HG02610 (cell line): Measurements from ENCODE around the gene SMURF2.
"Not testable (repeated sequence)": the region's sequence is repeated elsewhere in the genome, so short reads cannot be mapped to it uniquely, and the experiment has no call there.

Source experiments
- ATAC-seq: cut with Tn5 transposase; IDR thresholded peaks from one replicate; pipeline ENCODE4 v1.9.1; 2021; ENCODE audit warnings: mild to moderate bottlenecking, moderate library complexity; ENCODE audit not compliant: unreplicated experiment

Gene SMURF2

GRCh38 chr17:64661976-64662773 is at the start of gene SMURF2:
Gene SMURF2 (minus strand): TSS chr17:64662307. CDS start chr17:64661880, 427 bp downstream.
- peak; percentile 81 for ATAC-seq

- no peak for ATAC-seq
Measured at GRCh38 chr17:64709481-64709880, 47.4 kb upstream of the SMURF2 start.

- ATAC-seq: no peak
Measured at GRCh38 chr17:64707050-64707591, 45.0 kb upstream of the SMURF2 start.

GRCh38 chr17:64706224-64707049 is 44.3 kb upstream of the SMURF2 start:
- ATAC-seq: no peak

- ATAC-seq: no peak
Measured at GRCh38 chr17:64702815-64703214, 40.7 kb upstream of the SMURF2 start.

GRCh38 chr17:64698725-64699124 is 36.6 kb upstream of the SMURF2 start:
- ATAC-seq: no peak

- ATAC-seq: no peak
Measured at GRCh38 chr17:64694207-64694606, 32.1 kb upstream of the SMURF2 start.

- no peak for ATAC-seq
Measured at GRCh38 chr17:64692187-64692586, 30.1 kb upstream of the SMURF2 start.

GRCh38 chr17:64689106-64689505 is 27.0 kb upstream of the SMURF2 start:
- no peak for ATAC-seq

GRCh38 chr17:64688481-64688880 is 26.4 kb upstream of the SMURF2 start:
- no peak for ATAC-seq

- ATAC-seq: no peak
Measured at GRCh38 chr17:64687961-64688360, 25.9 kb upstream of the SMURF2 start.

- ATAC-seq: no peak
Measured at GRCh38 chr17:64687376-64687775, 25.3 kb upstream of the SMURF2 start.

- ATAC-seq: no peak
Measured at GRCh38 chr17:64686705-64687104, 24.6 kb upstream of the SMURF2 start.

GRCh38 chr17:64685705-64686104 is 23.6 kb upstream of the SMURF2 start:
- ATAC-seq: no peak

GRCh38 chr17:64683796-64684195 is 21.7 kb upstream of the SMURF2 start:
- no peak for ATAC-seq

- ATAC-seq: no peak
Measured at GRCh38 chr17:64682261-64683181, 20.4 kb upstream of the SMURF2 start.

GRCh38 chr17:64679710-64680216 is 17.7 kb upstream of the SMURF2 start:
- ATAC-seq: no peak

- no peak for ATAC-seq
Measured at GRCh38 chr17:64676763-64677162, 14.7 kb upstream of the SMURF2 start.

- not testable (repeated sequence) for ATAC-seq
Measured at GRCh38 chr17:64670843-64671590, 8.9 kb upstream of the SMURF2 start.
